ENCODE results near the gene NRL. TPM values are rescaled to one million over a fixed set of nuclear protein-coding genes. Genes with fewer than 3 reads are reported as not detected.

The NRL gene
- total RNA-seq, 1 donor from 2014 or later, result 5.5 TPM

DNA sequence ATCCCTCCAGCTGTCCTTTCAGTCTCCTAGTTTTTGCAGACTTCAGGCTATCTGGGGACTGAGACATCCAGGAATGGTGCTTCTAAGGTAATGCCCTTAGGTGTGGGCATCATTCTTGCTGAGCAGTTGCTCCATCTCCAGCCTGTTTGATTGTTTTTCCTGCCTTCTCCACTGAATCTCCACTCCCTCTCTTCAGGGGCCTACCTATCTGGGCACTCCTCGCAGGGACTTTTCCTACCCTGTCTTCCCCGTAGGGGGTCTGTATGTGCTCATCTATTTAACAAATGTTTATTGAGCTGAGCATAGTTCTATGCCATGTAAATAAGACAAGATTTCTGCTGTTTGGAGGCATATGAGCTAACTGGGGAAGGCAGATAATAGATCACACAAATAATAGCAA is 18.2 kb upstream of the NRL start:
- no peak for DNase-seq
- H3K36me3 Mint-ChIP-seq (ENCODE audit: low read depth), result peaks cover 19% of the 10 kb centered on the region
- intact Hi-C loops (cut with micrococcal nuclease), result no loop called here
- no peak overlapping the region for H3K27ac Mint-ChIP-seq
- no peak for ATAC-seq (ENCODE audit: low read depth)
- TF ChIP-seq, protein P1, sequence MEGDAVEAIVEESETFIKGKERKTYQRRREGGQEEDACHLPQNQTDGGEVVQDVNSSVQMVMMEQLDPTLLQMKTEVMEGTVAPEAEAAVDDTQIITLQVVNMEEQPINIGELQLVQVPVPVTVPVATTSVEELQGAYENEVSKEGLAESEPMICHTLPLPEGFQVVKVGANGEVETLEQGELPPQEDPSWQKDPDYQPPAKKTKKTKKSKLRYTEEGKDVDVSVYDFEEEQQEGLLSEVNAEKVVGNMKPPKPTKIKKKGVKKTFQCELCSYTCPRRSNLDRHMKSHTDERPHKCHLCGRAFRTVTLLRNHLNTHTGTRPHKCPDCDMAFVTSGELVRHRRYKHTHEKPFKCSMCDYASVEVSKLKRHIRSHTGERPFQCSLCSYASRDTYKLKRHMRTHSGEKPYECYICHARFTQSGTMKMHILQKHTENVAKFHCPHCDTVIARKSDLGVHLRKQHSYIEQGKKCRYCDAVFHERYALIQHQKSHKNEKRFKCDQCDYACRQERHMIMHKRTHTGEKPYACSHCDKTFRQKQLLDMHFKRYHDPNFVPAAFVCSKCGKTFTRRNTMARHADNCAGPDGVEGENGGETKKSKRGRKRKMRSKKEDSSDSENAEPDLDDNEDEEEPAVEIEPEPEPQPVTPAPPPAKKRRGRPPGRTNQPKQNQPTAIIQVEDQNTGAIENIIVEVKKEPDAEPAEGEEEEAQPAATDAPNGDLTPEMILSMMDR (IDR thresholded peaks at IDR 0.05), result no peak
- peaks cover 34% of the 10 kb centered on the region for H3K4me1 Mint-ChIP-seq
- no peak overlapping the region for H3K4me3 Mint-ChIP-seq
- ChIA-PET CTCF (interaction anchor here (0.7 to 2.0 kb wide), 3 partner anchors 17 to 139 kb away, joined by 3 to 5 read pairs (median 5); partner anchors contain the start of gene NRL), POLR2A (interaction anchor here (0.6 to 9.4 kb wide), 7 partner anchors 17 to 568 kb away, joined by 3 to 239 read pairs (median 7); partner anchors contain the start of genes DCAF11, IRF9, NRL and TM9SF1)
- H3K9me3 Mint-ChIP-seq, result no peaks in the 10 kb centered on the region
- no peaks in the 10 kb centered on the region for H3K27me3 Mint-ChIP-seq

DNA sequence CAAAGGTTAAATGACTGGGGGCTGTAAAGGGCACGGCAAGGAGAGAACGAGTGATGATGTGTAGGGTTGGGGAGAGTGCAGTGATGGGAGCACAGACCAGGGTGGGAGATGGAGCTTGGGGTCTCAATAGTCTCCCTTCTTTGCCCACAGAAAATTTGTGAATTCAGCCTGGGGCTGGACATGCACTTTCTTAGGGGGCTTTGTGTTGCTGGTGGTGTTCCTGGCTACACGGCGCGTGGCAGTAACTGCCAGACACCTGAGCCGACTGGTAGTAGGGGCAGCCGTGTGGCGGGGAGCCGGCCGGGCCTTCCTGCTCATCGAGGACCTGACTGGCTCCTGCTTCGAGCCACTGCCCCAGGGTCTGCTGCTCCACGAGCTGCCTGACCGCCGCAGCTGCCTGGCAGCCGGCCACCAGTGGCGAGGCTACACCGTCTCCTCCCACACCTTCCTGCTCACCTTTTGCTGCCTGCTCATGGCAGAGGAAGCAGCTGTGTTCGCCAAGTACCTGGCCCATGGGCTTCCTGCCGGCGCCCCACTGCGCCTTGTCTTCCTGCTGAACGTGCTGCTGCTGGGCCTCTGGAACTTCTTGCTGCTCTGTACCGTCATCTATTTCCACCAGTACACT is 17.4 kb upstream of the NRL start:
- DNase-seq (no peak), ATAC-seq (ENCODE audit: low read depth) (no peak)
- intact Hi-C loops (cut with micrococcal nuclease), result no loop called here
- Mint-ChIP-seq H3K4me3 (no peak overlapping the region), H3K27ac (peak overlapping the region; percentile 50), H3K4me1 (peaks cover 36% of the 10 kb centered on the region), H3K9me3 (no peaks in the 10 kb centered on the region), H3K36me3 (ENCODE audit: low read depth) (peaks cover 11% of the 10 kb centered on the region), H3K27me3 (no peaks in the 10 kb centered on the region)
- POLR2A ChIA-PET, result interaction anchor here (0.6 to 1.9 kb wide), 5 partner anchors 14 to 123 kb away, joined by 3 to 7 read pairs (median 3); partner anchors contain the start of genes DCAF11 and NRL
- CTCF ChIA-PET, result interaction anchor here (2.0 kb wide), 1 partner anchor 17 kb away, joined by 5 read pairs; the partner anchor contains the start of gene NRL
- TF ChIP-seq, protein P1 (IDR thresholded peaks at IDR 0.05), result no peak

DNA sequence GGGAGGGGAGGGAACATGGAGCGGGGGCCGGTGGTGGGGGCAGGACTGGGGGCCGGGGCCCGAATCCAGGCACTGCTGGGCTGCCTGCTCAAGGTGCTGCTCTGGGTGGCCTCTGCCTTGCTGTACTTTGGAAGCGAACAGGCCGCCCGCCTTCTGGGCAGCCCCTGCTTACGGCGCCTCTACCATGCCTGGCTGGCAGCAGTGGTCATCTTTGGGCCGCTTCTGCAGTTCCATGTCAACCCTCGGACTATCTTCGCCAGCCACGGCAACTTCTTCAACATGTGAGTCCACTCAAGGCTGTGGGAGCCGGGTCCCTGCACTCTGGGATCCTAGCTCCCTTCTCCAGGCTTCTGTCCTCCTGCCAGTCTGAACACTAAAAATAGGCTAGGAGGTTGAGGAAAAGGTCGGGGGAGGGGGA is 16.8 kb upstream of the NRL start:
- Mint-ChIP-seq H3K36me3 (ENCODE audit: low read depth) (peaks cover 5% of the 10 kb centered on the region), H3K27me3 (no peaks in the 10 kb centered on the region), H3K4me1 (peaks cover 34% of the 10 kb centered on the region), H3K27ac (no peak overlapping the region), H3K9me3 (no peaks in the 10 kb centered on the region), H3K4me3 (no peak overlapping the region)
- CTCF ChIA-PET, result interaction anchor here (2.0 kb wide), 1 partner anchor 16 kb away, joined by 5 read pairs; the partner anchor contains the start of gene NRL
- intact Hi-C loops (cut with micrococcal nuclease), result no loop called here
- DNase-seq (no peak), ATAC-seq (ENCODE audit: low read depth) (no peak)
- POLR2A ChIA-PET, result interaction anchor here (0.7 to 1.9 kb wide), 4 partner anchors 14 to 142 kb away, joined by 5 to 7 read pairs (median 6); partner anchors contain the start of genes DCAF11, IRF9 and NRL
- TF ChIP-seq, protein P1 (IDR thresholded peaks at IDR 0.05), result no peak

DNA sequence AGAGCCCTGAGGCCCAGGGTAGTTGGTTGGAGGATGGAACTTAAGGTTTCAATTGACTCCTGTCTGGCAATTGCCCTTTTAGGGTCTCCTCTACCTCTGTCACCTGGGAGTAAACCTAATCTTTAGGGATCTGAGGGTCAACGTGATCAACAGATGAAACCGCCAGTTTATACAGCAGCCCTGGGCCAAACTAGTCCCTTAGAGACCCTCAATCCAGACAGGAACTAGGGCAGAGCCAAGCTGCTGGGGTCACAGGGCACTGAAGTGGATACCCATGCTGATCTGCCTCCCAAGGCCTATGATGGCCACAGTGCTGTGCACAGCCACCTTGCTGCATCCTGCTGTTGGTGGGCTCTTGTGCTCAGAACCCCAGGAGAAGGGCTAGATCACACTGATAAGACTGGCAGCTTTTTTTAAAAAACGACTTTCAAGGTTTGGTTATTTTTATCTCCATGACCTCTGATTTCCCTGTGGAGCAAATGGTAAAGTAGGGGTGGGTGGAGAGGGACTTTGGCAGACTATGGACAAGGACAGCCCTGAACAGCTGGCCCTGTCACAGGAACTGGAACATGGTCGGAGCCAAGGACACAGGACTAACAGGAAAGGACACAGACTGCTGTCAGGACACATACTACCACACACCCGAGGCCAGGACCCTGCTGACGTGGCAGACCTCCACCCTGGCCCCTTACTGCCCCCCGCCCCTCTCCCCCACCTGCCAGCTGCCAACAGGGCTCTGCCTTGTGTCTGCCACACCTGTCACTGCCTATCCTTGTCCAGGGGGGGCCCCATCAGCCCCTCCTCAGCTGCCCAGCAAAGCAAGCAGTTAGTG is 16.2 kb upstream of the NRL start:
- Mint-ChIP-seq H3K4me3 (no peak overlapping the region), H3K4me1 (peaks cover 32% of the 10 kb centered on the region), H3K27ac (no peak overlapping the region), H3K27me3 (no peaks in the 10 kb centered on the region), H3K9me3 (no peaks in the 10 kb centered on the region), H3K36me3 (ENCODE audit: low read depth) (peaks cover 3% of the 10 kb centered on the region)
- ChIA-PET CTCF (interaction anchor here (2.0 kb wide), 1 partner anchor 15 kb away, joined by 5 read pairs; the partner anchor contains the start of gene NRL), POLR2A (interaction anchor here (0.7 to 1.9 kb wide), 4 partner anchors 13 to 141 kb away, joined by 5 to 7 read pairs (median 6); partner anchors contain the start of genes DCAF11, IRF9 and NRL)
- TF ChIP-seq, protein P1 (IDR thresholded peaks at IDR 0.05), result no peak
- DNase-seq (no peak), ATAC-seq (ENCODE audit: low read depth) (no peak)
- intact Hi-C loops (cut with micrococcal nuclease), result no loop called here

DNA sequence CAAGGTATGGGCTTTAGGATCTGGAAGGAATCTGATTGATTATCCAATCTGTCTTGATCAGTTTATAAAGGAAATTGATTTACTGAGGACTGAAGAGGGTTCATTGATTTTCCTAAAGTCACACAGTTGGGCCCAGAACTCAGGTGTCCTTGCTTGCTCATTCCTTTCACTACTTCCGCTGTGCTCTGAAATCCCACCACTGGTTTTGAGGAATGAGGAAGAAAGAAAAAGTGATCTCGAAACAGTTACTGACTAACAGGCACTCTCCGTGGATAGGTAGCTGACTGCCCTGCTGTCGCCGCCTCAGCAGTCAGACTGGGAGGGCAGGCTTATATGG is 15.6 kb upstream of the NRL start, which contains the start of gene FITM1:
FITM1 (plus strand) TSS at position 280 of the 337 bp plus-strand sequence. CDS start 905 bp downstream, outside the sequence.
- ChIA-PET CTCF (no interaction called here), POLR2A (interaction anchor here (0.6 kb wide), 1 partner anchor 78 kb away, joined by 3 read pairs; the partner anchor contains the start of gene CARMIL3)
- peaks cover 3% of the 10 kb centered on the region for H3K36me3 Mint-ChIP-seq (ENCODE audit: low read depth)
- H3K9me3 Mint-ChIP-seq, result no peaks in the 10 kb centered on the region
- no peak within 1 kb of the TSS for H3K4me3 Mint-ChIP-seq
- H3K27me3 Mint-ChIP-seq, result no peaks in the 10 kb centered on the region
- intact Hi-C loops (cut with micrococcal nuclease), result no loop called here
- peaks cover 30% of the 10 kb centered on the region for H3K4me1 Mint-ChIP-seq
- TF ChIP-seq, protein P1 (IDR thresholded peaks at IDR 0.05), result no peak
- no peak within 1 kb of the TSS for H3K27ac Mint-ChIP-seq
- no peak for ATAC-seq (ENCODE audit: low read depth)
- no peak for DNase-seq
